ENCODE results near the gene CGB5.

DNA sequence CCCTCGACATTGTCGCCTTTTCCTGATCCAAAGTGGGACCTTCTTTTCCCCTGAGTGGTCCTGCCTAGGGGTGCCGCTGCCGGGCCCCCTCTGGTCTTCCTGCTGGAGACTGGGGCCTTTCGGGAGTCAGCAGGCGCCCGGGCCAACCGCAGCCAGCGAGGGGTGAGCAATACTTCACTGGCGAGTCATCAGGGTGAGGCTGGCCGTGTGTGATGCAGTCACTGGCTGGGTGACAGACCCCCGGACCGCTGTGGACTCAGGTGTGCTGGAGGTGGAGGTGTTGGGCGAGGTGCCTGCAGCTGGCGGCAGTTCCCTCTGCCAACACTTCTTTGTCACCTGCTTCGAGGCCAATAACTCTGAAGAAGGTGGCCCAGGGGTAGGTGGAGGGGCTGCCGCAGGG lies 1.5 kb upstream of the CGB5 start:
- TF ChIP-seq POLR2A (IDR thresholded peaks at IDR 0.05): no peak
- TF ChIP-seq POLR2AphosphoS5 (IDR thresholded peaks at IDR 0.05): no peak

Data from stomach (tissue), 4 donors.